ENCODE results near the gene ANGPTL2. TPM values are rescaled to one million over a fixed set of nuclear protein-coding genes. Genes with fewer than 3 reads are reported as not detected.

ANGPTL2 gene
- total RNA-seq, 4 donors from 2014 or later: 9.1 to 48.3 (median 12.1) TPM

DNA sequence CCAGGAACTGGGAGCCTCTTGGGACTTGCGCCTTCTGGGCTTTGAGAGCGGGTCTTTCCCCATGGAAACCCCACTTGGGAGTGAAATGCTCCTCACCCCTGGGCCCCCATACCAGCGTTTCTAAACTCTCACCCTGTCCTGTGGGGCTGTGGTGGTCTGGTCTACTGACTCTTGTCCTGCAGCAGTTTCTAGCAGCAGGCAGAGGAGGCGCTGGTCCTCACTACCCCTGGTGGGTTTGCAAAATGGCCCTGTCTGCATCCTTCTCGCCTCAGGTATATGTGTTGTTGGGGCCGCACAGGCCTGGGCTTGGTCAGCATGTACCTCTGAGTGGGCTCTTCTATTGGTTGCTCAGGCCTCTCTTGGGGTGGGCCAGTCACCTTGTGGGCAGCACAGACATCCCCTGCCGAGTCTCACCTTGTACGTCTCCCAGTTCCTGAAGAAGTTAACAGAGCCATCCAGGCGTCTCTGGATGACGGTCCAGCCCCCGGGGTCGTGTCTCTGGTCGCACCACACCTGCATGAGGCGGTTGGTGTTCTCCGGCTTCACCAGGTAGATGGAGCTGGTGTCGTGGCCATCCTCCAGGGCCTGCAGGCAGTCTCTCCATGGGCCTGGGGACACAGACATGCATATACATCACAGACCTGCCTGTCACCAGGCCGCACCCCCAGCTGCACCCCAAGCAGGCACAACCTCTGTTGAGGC is 29.0 kb downstream of the ANGPTL2 start:
- no peaks in the 10 kb centered on the region for H3K4me1 ChIP-seq
- ATAC-seq (no peak), DNase-seq (no peak)
- intact Hi-C loops (cut with DNase I; ENCODE audit: low total_unique reads) (no loop called here), in situ Hi-C loops (cut with MboI; ENCODE audit: low sequenced_read_pairs in 4 of 4) (no loop called here)
- H3K36me3 ChIP-seq: peaks cover 0 to 31% of the 10 kb centered on the region in 2 donors
- H3K27me3 ChIP-seq: no peaks in the 10 kb centered on the region
- no peak for TF ChIP-seq POLR2A (IDR thresholded peaks at IDR 0.05)
- TF ChIP-seq, protein P1, sequence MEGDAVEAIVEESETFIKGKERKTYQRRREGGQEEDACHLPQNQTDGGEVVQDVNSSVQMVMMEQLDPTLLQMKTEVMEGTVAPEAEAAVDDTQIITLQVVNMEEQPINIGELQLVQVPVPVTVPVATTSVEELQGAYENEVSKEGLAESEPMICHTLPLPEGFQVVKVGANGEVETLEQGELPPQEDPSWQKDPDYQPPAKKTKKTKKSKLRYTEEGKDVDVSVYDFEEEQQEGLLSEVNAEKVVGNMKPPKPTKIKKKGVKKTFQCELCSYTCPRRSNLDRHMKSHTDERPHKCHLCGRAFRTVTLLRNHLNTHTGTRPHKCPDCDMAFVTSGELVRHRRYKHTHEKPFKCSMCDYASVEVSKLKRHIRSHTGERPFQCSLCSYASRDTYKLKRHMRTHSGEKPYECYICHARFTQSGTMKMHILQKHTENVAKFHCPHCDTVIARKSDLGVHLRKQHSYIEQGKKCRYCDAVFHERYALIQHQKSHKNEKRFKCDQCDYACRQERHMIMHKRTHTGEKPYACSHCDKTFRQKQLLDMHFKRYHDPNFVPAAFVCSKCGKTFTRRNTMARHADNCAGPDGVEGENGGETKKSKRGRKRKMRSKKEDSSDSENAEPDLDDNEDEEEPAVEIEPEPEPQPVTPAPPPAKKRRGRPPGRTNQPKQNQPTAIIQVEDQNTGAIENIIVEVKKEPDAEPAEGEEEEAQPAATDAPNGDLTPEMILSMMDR (IDR thresholded peaks at IDR 0.05 in 4 of 5, conservative IDR thresholded peaks at IDR 0.05 in 1 of 5): no peak
- no peak overlapping the region for H3K27ac ChIP-seq
- no peak overlapping the region for H3K4me3 ChIP-seq
- no peaks in the 10 kb centered on the region for H3K9me3 ChIP-seq

DNA sequence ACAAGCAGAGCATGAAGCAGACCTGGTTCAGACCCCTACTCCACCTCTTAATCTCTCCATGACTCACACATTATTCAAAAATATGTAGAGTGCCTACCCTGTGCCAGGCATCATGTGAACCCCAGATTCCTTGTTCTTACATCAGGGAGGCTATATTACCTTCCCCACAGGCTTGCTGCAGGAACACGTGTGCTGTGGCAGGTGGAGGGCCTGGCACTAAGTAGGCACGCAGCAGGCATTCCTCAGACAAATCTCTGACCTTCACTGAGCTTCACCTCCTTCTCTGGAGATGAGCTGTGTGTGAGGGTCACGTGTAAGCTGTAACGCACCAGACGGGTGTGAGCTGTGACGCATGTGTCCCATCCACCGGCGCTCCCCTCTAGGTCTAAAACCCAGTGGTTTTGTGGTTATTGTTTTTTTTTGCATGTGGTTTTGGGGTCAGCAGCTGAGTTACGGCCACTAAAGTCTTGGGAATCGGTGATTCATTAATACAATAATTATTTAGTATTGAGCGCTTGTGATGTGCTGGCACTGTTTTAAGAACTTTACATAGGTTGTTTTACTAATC is 30.3 kb downstream of the ANGPTL2 start:
- intact Hi-C loops (cut with DNase I; ENCODE audit: low total_unique reads): no loop called here
- Histone ChIP-seq H3K4me3 (no peak overlapping the region), H3K36me3 (peaks cover 0 to 44% of the 10 kb centered on the region in 2 donors), H3K9me3 (no peaks in the 10 kb centered on the region), H3K27ac (no peak overlapping the region), H3K27me3 (no peaks in the 10 kb centered on the region), H3K4me1 (no peaks in the 10 kb centered on the region)
- no peak for TF ChIP-seq POLR2A (IDR thresholded peaks at IDR 0.05)
- TF ChIP-seq, protein P1 (IDR thresholded peaks at IDR 0.05 in 4 of 5, conservative IDR thresholded peaks at IDR 0.05 in 1 of 5): no peak
- in situ Hi-C loops (cut with MboI; ENCODE audit: low sequenced_read_pairs in 4 of 4): no loop called here
- ATAC-seq: no peak
- no peak for DNase-seq

DNA sequence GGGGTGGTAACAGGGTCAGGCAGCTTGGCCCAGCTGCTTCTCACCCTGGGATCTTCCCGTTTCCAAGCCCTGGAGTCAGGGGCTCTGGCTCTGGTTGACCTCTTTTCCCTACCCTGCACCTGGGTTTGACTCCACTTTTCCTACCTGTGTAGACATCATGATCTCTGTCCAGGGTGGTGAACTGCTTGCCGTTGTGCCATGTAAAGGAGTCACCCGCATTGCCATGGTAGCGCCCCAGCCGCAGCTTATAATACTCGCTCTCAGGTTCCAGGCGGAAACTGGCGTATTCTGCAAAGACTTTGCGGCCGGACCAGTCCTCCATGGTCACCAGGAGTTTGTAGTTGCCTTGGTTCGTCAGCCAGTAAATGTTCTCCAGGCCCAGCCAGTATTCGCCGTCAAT is 30.9 kb downstream of the ANGPTL2 start:
- Histone ChIP-seq H3K4me3 (no peak overlapping the region), H3K27me3 (no peaks in the 10 kb centered on the region), H3K9me3 (no peaks in the 10 kb centered on the region), H3K36me3 (peaks cover 0 to 45% of the 10 kb centered on the region in 2 donors), H3K4me1 (no peaks in the 10 kb centered on the region), H3K27ac (peak overlapping the region in 2 of 4 donors; percentile 34 to 65)
- in situ Hi-C loops (cut with MboI; ENCODE audit: low sequenced_read_pairs in 4 of 4) (no loop called here), intact Hi-C loops (cut with DNase I; ENCODE audit: low total_unique reads) (no loop called here)
- DNase-seq (no peak), ATAC-seq (no peak)
- TF ChIP-seq, protein P1 (IDR thresholded peaks at IDR 0.05 in 4 of 5, conservative IDR thresholded peaks at IDR 0.05 in 1 of 5): no peak
- no peak for TF ChIP-seq POLR2A (IDR thresholded peaks at IDR 0.05)

DNA sequence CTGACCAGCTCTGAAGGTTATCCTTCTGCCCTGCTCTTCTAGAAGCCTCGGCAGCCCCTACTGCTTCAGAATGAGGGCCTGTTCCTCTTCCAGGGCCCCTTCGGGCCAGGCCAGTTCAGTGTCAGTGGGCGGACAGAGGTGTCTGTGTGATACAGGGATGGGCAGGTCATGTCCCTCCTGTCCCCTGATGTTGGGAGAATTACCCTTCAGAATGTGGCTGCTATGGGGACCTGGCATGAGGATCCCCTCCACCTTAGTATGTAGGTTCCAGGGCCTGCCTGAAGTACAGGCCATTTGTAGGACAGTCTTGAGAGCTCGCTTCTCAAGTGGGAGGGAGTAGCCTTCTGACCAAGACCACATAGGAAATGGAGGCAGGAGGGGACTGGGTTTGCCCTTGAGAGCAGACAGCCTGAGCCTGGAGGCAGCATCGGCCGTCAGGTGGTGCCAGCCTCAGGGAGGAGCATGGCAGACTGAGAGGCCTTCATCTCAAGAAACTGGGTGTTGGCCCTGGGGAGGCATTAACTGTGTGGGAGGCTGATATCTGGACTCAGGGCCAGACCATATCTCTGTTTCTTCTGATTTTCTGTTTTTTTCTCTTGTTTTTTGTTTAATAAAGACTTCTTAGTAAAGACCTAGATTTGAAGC is 32.0 kb downstream of the ANGPTL2 start:
- H3K36me3 ChIP-seq: peaks cover 0 to 45% of the 10 kb centered on the region in 2 donors
- TF ChIP-seq, protein P1 (IDR thresholded peaks at IDR 0.05 in 4 of 5, conservative IDR thresholded peaks at IDR 0.05 in 1 of 5): no peak
- no peak for TF ChIP-seq POLR2A (IDR thresholded peaks at IDR 0.05)
- DNase-seq (no peak), ATAC-seq (no peak)
- no peak overlapping the region for H3K4me3 ChIP-seq
- no peaks in the 10 kb centered on the region for H3K27me3 ChIP-seq
- in situ Hi-C loops (cut with MboI; ENCODE audit: low sequenced_read_pairs in 4 of 4) (no loop called here), intact Hi-C loops (cut with DNase I; ENCODE audit: low total_unique reads) (no loop called here)
- no peaks in the 10 kb centered on the region for H3K9me3 ChIP-seq
- H3K4me1 ChIP-seq: no peaks in the 10 kb centered on the region
- H3K27ac ChIP-seq: peak overlapping the region; percentile 34 to 65 (median 46)

Data from gastrocnemius medialis (tissue), 4 donors.